Cardiac muscle cell (in vitro differentiated cells and primary cell): ENCODE data around the gene IP6K2. TPM values are rescaled to one million over a fixed set of nuclear protein-coding genes. Genes with fewer than 3 reads are reported as not detected.
A peak's percentile ranks its signal among the peaks of the same experiment; 100 is the strongest.

Source experiments
- DNase-seq, 2 donors: peaks; one replicate each; pipeline versions ENCODE4 v3.0.0 to v3.0.0-alpha.2; 2010 to 2017; ENCODE audit warnings: low read depth in 1 of 2, low spot score in 1 of 2
- H3K27ac ChIP-seq: fragments of 200-600 bp; sonication (generic); 2 replicates; pipeline ENCODE4 v1.5.1; 2016
- H3K27me3 ChIP-seq: fragments of 200-600 bp; sonication (generic); 2 replicates; pipeline ENCODE4 v1.6.0; 2016; ENCODE audit warnings: control low read depth
- H3K36me3 ChIP-seq: fragments of 200-600 bp; sonication (generic); 2 replicates; pipeline ENCODE4 v1.5.1; 2016; ENCODE audit warnings: control low read depth
- H3K4me1 ChIP-seq: fragments of 200-600 bp; sonication (generic); 2 replicates; pipeline ENCODE4 v1.8.1; 2017; ENCODE audit warnings: low read depth, mild to moderate bottlenecking, mixed run types
- H3K4me3 ChIP-seq: fragments of 200-600 bp; sonication (generic); 2 replicates; pipeline ENCODE4 v1.5.1; 2016; ENCODE audit warnings: mild to moderate bottlenecking
- H3K9me3 ChIP-seq: fragments of 200-600 bp; sonication (generic); 2 replicates; pipeline ENCODE4 v1.5.1; 2017; ENCODE audit warnings: low read depth, mild to moderate bottlenecking, control low read depth
- CTCF ChIP-seq: IDR thresholded peaks from 2 replicates; pipeline ENCODE4 v1.5.1; 2012; ENCODE audit warnings: low read depth, mild to moderate bottlenecking, low read length
- polyA plus RNA-seq: library from polyadenylated mRNA; unstranded; fragments of >200 nt; fragmentation: Nextera tagmentation; extraction: Ambion mirVana; gene quantifications from 2 replicates; pipeline ENCODE4 v1.2.1, GENCODE V29; 2016
- total RNA-seq: library from RNA; depleted of rRNA; stranded (reverse); fragments of >200 nt; gene quantifications from 2 replicates; pipeline ENCODE4 v1.2.3, GENCODE V29; 2016

The IP6K2 gene
- total and polyA plus RNA-seq, 2 experiments from 2014 or later: 119 to 130 TPM

DNA sequence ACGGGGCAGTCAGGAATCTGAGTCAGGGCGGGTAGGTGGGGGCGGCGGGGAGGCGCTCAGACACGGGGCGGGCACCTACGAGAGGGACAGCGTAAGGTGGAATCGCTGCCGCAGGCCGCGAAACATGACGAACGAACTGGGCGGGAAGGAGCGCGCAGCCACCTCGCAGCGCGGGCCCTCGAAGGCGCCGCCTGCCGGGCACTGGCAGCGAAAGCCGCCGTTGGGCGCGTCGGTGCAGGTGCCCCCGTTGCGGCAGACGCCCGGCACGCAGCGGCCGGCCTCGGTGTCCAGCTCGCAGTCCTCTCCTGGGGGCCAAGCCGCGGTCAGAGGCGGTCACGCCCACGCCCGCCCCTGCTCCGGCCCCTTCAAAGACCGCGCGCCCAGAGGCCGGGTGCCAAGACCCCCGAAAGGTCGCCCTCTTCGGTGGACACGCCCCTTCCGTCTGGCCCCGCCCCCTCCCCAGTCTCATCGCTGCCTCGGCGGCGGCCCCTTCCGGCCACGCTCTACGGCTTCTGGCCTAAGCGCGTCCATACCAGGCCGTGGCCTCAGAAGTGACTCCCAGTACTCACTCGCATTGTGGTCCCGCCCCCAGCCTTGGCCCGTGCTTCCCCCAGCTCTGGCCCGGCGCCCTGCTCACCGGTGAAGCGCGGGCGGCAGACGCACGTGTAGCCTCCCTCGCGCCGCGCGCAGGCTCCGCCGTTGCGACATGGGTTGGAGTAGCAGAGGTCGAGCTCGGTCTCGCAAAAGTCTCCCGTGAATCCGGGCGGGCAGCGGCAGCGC lies 60.8 kb downstream of the IP6K2 start:
- peak; percentile 53 for TF ChIP-seq CTCF
- peak; percentile 85 to 88 for DNase-seq
- H3K36me3 ChIP-seq: no peaks in the 10 kb centered on the region
- no peaks in the 10 kb centered on the region for H3K4me1 ChIP-seq
- H3K9me3 ChIP-seq: no peaks in the 10 kb centered on the region
- H3K27ac ChIP-seq: no peak overlapping the region
- no peaks in the 10 kb centered on the region for H3K27me3 ChIP-seq
- H3K4me3 ChIP-seq: peak overlapping the region; percentile 29

DNA sequence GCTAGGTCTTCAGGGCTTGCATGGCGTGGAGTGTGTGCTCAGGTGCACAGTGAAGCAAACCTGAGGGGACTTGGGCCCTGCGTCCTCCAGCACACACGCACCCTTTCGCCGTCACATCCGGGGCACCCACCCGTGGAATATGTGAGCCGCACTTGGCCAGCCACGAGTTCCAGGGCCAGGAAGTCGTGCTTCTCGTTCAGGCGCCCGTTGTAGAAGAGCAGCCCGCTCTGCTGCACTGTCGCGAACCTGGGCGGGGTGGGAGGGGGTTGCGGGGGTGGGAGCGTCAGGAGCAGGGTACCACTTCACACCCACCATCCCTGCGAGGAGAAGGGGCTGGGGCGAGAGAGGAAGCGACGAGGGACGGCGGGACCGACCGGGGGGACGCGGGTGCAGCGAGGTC lies 61.4 kb downstream of the IP6K2 start:
- peak overlapping the region; percentile 29 for H3K4me3 ChIP-seq
- H3K27ac ChIP-seq: no peak overlapping the region
- no peaks in the 10 kb centered on the region for H3K9me3 ChIP-seq
- no peaks in the 10 kb centered on the region for H3K36me3 ChIP-seq
- TF ChIP-seq CTCF: no peak
- no peaks in the 10 kb centered on the region for H3K4me1 ChIP-seq
- DNase-seq: no peak
- no peaks in the 10 kb centered on the region for H3K27me3 ChIP-seq

DNA sequence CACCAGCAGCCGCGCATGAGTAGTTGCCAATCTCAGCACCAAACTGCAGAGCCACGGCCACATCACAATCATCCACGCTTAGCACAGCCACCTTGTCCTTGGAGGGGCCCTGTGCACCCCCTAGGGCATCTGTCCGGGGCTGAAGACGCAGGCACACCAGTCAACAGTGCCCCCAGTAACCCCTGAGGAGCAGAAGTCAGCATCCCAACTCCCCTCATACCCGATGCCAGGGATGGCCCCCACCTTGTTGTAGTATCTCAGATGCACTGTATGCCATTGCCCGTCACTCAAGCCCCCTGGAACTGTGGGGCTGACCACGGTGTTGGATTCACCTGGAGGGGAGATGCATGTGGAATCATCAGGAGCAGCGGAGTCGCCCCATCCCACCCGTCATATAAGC lies 62.0 kb downstream of the IP6K2 start:
- H3K4me1 ChIP-seq: no peaks in the 10 kb centered on the region
- no peaks in the 10 kb centered on the region for H3K27me3 ChIP-seq
- H3K9me3 ChIP-seq: no peaks in the 10 kb centered on the region
- no peaks in the 10 kb centered on the region for H3K36me3 ChIP-seq
- no peak overlapping the region for H3K4me3 ChIP-seq
- no peak for DNase-seq
- no peak overlapping the region for H3K27ac ChIP-seq
- TF ChIP-seq CTCF: no peak

DNA sequence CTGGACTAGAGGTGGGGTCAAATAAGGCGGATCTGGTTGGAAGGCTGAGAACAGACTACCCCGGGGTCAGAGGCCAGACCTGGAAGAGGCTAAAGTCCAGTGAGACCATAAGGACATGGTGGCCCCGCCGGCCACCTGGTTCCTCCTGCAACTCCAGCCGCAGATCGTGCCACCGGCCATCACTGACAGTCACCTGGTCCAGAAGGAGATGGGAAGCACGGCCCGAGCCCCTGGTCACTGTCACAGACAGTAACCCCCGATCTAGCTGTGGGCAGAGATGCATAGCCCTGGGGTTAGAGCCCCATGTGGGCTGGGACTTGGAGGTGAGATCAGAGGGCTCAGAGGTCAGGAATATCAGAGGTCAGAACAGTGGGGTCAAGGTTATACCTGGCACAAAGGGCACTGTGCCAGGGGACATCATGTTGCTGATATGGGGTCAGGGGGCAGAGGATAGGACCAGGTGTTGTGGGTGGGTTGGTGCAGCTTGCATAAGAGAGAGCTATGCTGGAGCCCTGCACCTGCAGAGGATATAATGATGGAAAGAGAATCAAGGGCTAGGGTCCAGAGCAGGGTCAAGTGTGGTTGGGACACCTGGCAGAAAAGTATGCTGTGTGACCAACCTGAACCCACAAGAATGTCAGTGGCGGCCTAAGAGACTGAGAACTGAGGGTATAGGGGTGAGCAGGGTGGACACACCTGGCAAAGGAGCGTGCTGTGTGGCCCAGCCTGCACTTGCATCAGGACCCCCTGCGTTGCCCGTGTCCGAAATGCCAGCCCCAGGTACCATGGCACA lies 63.9 kb downstream of the IP6K2 start:
- Histone ChIP-seq H3K4me1 (no peaks in the 10 kb centered on the region), H3K27ac (no peak overlapping the region), H3K9me3 (no peaks in the 10 kb centered on the region), H3K27me3 (no peaks in the 10 kb centered on the region), H3K36me3 (no peaks in the 10 kb centered on the region), H3K4me3 (no peak overlapping the region)
- DNase-seq: no peak
- no peak for TF ChIP-seq CTCF

DNA sequence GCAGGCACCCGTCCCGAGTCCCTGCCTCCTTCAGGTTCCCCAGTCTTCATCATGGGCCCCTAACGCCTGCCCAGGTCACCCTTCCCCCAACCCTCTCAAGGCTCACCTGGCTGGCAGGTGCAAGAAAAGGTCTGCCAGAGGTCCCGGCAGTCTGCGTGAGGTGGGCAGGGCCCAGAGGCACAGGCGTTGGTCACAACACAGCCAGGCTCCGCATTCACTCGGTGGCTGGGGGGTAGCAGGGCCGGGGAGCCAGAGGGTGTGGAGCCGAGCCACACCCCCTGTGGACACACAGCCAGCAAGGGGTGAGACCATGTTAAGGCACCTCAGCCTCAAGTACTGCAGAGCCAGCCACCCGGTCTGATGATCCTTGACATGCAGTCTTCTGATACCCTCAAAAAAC lies 65.2 kb downstream of the IP6K2 start:
- no peaks in the 10 kb centered on the region for H3K4me1 ChIP-seq
- no peak overlapping the region for H3K27ac ChIP-seq
- TF ChIP-seq CTCF: no peak

More for the DNA sequence above, 65.2 kb downstream of the IP6K2 start:
- Histone ChIP-seq H3K27me3 (no peaks in the 10 kb centered on the region), H3K4me3 (no peak overlapping the region), H3K36me3 (no peaks in the 10 kb centered on the region), H3K9me3 (no peaks in the 10 kb centered on the region)
- DNase-seq: no peak
